H1 (cell line): ENCODE measurements around the gene ECI1. TPM values are rescaled to one million over a fixed set of nuclear protein-coding genes. Genes with fewer than 3 reads are reported as not detected.

Source experiments
- CTCF ChIA-PET: fragments of 300-600 bp; sonication (Branson Sonifier 250); formaldehyde crosslinking; loops from one replicate; lab custom pipeline; 2021; ENCODE audit not compliant: partially characterized antibody; lab: Charles Lee
- POLR2A ChIA-PET: fragments of 300-600 bp; sonication (Branson Sonifier 250); formaldehyde crosslinking; loops from one replicate; lab custom pipeline; 2021; ENCODE audit warnings: inconsistent platforms; ENCODE audit not compliant: partially characterized antibody; lab: Charles Lee
- DNase-seq, 2 experiments: peaks; one replicate each; pipeline versions ENCODE4 v3.0.0 to v3.0.0-alpha.2; 2010 to 2022; ENCODE audit warnings: low spot score in 2 of 2, low read depth in 1 of 2, mixed read lengths in 1 of 2
- FAIRE-seq: peaks from 2 replicates; lab custom pipeline; 2011; peaks lifted over from hg19 to GRCh38; lab: Jason Lieb, UNC
- H2AFZ ChIP-seq: 2 replicates; pipeline ENCODE4 v1.8.1; 2012; ENCODE audit warnings: low read length, inconsistent platforms
- H2AK5ac ChIP-seq: 2 replicates; pipeline ENCODE4 v1.6.1; 2013; ENCODE audit warnings: low read depth, low read length
- H2BK120ac ChIP-seq: replicated peaks from 2 replicates; pipeline ENCODE3; 2013; ENCODE audit warnings: low read depth, low read length, inconsistent platforms
- H2BK12ac ChIP-seq: 2 replicates; pipeline ENCODE4 v1.6.1; 2013; ENCODE audit warnings: low read depth, low read length
- H2BK15ac ChIP-seq: 2 replicates; pipeline ENCODE4 v1.6.1; 2013; ENCODE audit warnings: low read length
- H2BK20ac ChIP-seq: 2 replicates; pipeline ENCODE4 v1.6.1; 2013; ENCODE audit warnings: low read length
- H2BK5ac ChIP-seq: 2 replicates; pipeline ENCODE4 v1.6.1; 2013; ENCODE audit warnings: low read depth, low read length
- H3K14ac ChIP-seq: 2 replicates; pipeline ENCODE4 v1.6.1; 2013; ENCODE audit warnings: inconsistent platforms; ENCODE audit not compliant: insufficient read length
- H3K18ac ChIP-seq: 2 replicates; pipeline ENCODE4 v1.6.1; 2013; ENCODE audit warnings: low read length; ENCODE audit errors: extremely low read depth
- H3K23ac ChIP-seq: 2 replicates; pipeline ENCODE4 v1.6.1; 2013; ENCODE audit warnings: inconsistent platforms; ENCODE audit not compliant: insufficient read length
- H3K23me2 ChIP-seq: 2 replicates; pipeline ENCODE4 v1.6.1; 2013; ENCODE audit warnings: low read depth, low read length
- H3K27ac ChIP-seq: 2 replicates; pipeline ENCODE4 v1.6.1; 2011; ENCODE audit warnings: low read depth, low read length, inconsistent platforms
- H3K27me3 ChIP-seq, 4 experiments: replicated peaks in 1 of 4; 1 replicate in 1 of 4; 2 replicates in 3 of 4; pipeline versions ENCODE4 v1.6.1 to v1.8.1; 2011 to 2013; ENCODE audit warnings: low read length in 3 of 4, mild to moderate bottlenecking in 3 of 4, inconsistent platforms in 2 of 4, mixed read lengths in 2 of 4, moderate library complexity in 1 of 4; ENCODE audit not compliant: control insufficient read depth in 3 of 4, insufficient read depth in 3 of 4; ENCODE audit errors: extremely low read depth in 1 of 4
- H3K36me3 ChIP-seq, 4 experiments: 2 replicates each; pipeline versions ENCODE4 v1.6.1 to v1.8.1; 2011 to 2013; ENCODE audit warnings: mild to moderate bottlenecking in 4 of 4, low read length in 3 of 4, moderate library complexity in 2 of 4, control low read depth in 1 of 4, inconsistent platforms in 1 of 4; ENCODE audit not compliant: insufficient read depth in 4 of 4, control insufficient read depth in 2 of 4
- H3K4ac ChIP-seq: replicated peaks from 2 replicates; pipeline ENCODE3; 2013; ENCODE audit warnings: low read length, low read depth, mixed read lengths, inconsistent platforms; ENCODE audit not compliant: insufficient read length
- H3K4me1 ChIP-seq, 4 experiments: replicated peaks in 1 of 4; 1 replicate in 1 of 4; 2 replicates in 3 of 4; pipeline versions ENCODE4 v1.6.1 to v1.8.1; 2011 to 2013; ENCODE audit warnings: low read length in 3 of 4, inconsistent platforms in 2 of 4, mixed read lengths in 1 of 4; ENCODE audit not compliant: insufficient read depth in 4 of 4, control insufficient read depth in 3 of 4
- H3K4me2 ChIP-seq, 2 experiments: 2 replicates each; pipeline versions ENCODE4 v1.6.1 to v1.8.1; 2011 to 2013; ENCODE audit warnings: low read depth in 2 of 2, low read length in 2 of 2, control low read depth in 1 of 2, inconsistent platforms in 1 of 2, mild to moderate bottlenecking in 1 of 2; ENCODE audit not compliant: insufficient read depth in 1 of 2
- H3K4me3 ChIP-seq, 4 experiments: fragments of 200-600, 300-600 bp in 1 of 4; sonication (generic), shearing (Covaris generic), sonication (Bioruptor Twin) in 1 of 4; 2 replicates each; pipeline versions ENCODE4 v1.5.1 to v1.8.1; 2011 to 2016; ENCODE audit warnings: low read length in 4 of 4, low read depth in 3 of 4, control low read depth in 2 of 4, inconsistent platforms in 2 of 4, mild to moderate bottlenecking in 2 of 4, mixed read lengths in 1 of 4, moderate library complexity in 1 of 4; ENCODE audit not compliant: insufficient read depth in 2 of 4; ENCODE audit errors: extremely low read depth in 1 of 4
- H3K56ac ChIP-seq: replicated peaks from 2 replicates; pipeline ENCODE3; 2013; ENCODE audit warnings: low read depth, mild to moderate bottlenecking, mixed read lengths, low read length, inconsistent platforms; ENCODE audit not compliant: insufficient read length
- H3K79me1 ChIP-seq: 2 replicates; pipeline ENCODE4 v1.6.1; 2013; ENCODE audit warnings: low read depth, low read length, control low read depth
- H3K79me2 ChIP-seq, 2 experiments: 2 replicates each; pipeline versions ENCODE4 v1.6.1 to v1.8.1; 2012 to 2013; ENCODE audit warnings: low read length in 2 of 2, mild to moderate bottlenecking in 2 of 2, inconsistent platforms in 1 of 2; ENCODE audit not compliant: insufficient read depth in 2 of 2, control insufficient read depth in 1 of 2
- H3K9ac ChIP-seq, 4 experiments: replicated peaks in 1 of 4; 1 replicate in 1 of 4; 2 replicates in 3 of 4; pipeline versions ENCODE4 v1.6.1 to v1.8.1; 2011 to 2013; ENCODE audit warnings: low read depth in 3 of 4, low read length in 3 of 4, control low read depth in 2 of 4, mild to moderate bottlenecking in 2 of 4, moderate library complexity in 2 of 4, inconsistent platforms in 1 of 4; ENCODE audit errors: extremely low read depth in 1 of 4
- H3K9me3 ChIP-seq, 2 experiments: 2 replicates each; pipeline versions ENCODE4 v1.6.1 to v1.8.1; 2012 to 2013; ENCODE audit warnings: mild to moderate bottlenecking in 2 of 2, moderate library complexity in 2 of 2, control low read depth in 1 of 2, inconsistent platforms in 1 of 2, low read depth in 1 of 2, low read length in 1 of 2, mixed read lengths in 1 of 2; ENCODE audit not compliant: insufficient read depth in 2 of 2
- H4K20me1 ChIP-seq, 2 experiments: replicated peaks in 1 of 2; 2 replicates each; pipeline versions ENCODE3 to v1.8.1; 2011 to 2013; ENCODE audit warnings: inconsistent platforms in 2 of 2, low read length in 2 of 2, mild to moderate bottlenecking in 1 of 2; ENCODE audit not compliant: insufficient read depth in 2 of 2, control insufficient read depth in 1 of 2
- H4K5ac ChIP-seq: 2 replicates; pipeline ENCODE4 v1.6.1; 2013; ENCODE audit warnings: low read length, low read depth, mixed read lengths, inconsistent platforms; ENCODE audit not compliant: insufficient read length
- H4K8ac ChIP-seq: 2 replicates; pipeline ENCODE4 v1.8.0; 2013; ENCODE audit warnings: mild to moderate bottlenecking, moderate library complexity, low read length, inconsistent platforms; ENCODE audit not compliant: insufficient read depth; ENCODE audit errors: extremely low read depth
- H4K91ac ChIP-seq: replicated peaks from 2 replicates; pipeline ENCODE3; 2013; ENCODE audit warnings: low read length, mixed read lengths, inconsistent platforms; ENCODE audit not compliant: insufficient read length
- EGR1 ChIP-seq: IDR thresholded peaks from 2 replicates; pipeline ENCODE4 v1.6.1; 2011; ENCODE audit warnings: low read depth, low read length, borderline replicate concordance
- HDAC6 ChIP-seq: IDR thresholded peaks from one replicate; pipeline ENCODE4 v1.7.1; 2012; ENCODE audit warnings: low read depth, mild to moderate bottlenecking, inconsistent platforms, low read length, moderate library complexity
- RAD21 ChIP-seq, 2 experiments: IDR thresholded peaks in 1 of 2; conservative IDR thresholded peaks in 1 of 2; 2 replicates each; pipeline ENCODE4 v1.6.1; 2011; ENCODE audit warnings: low read depth in 2 of 2, low read length in 2 of 2, improper control_type of control experiment in 1 of 2, inconsistent platforms in 1 of 2, mild to moderate bottlenecking in 1 of 2, moderate library complexity in 1 of 2
- RXRA ChIP-seq: IDR thresholded peaks from 2 replicates; pipeline ENCODE4 v1.6.1; 2011; ENCODE audit warnings: low read depth, mild to moderate bottlenecking, low read length, moderate library complexity; ENCODE audit not compliant: insufficient read depth
- SIN3A ChIP-seq, 2 experiments: IDR thresholded peaks in 1 of 2; conservative IDR thresholded peaks in 1 of 2; 2 replicates each; pipeline ENCODE4 v1.6.1; 2011 to 2012; ENCODE audit warnings: low read length in 2 of 2, improper control_type of control experiment in 1 of 2, low read depth in 1 of 2, mild to moderate bottlenecking in 1 of 2
- WGBS, 2 experiments: shearing (Covaris generic) in 1 of 2; methylation state at CpG; one replicate each; pipeline versions ENCODE4 v1.1.6 to v1.1.7; 2013 to 2015; ENCODE audit warnings: low lambda C conversion rate in 2 of 2, mixed read lengths in 2 of 2, inconsistent platforms in 1 of 2, low coverage in 1 of 2, missing lambda C conversion rate in 1 of 2; ENCODE audit not compliant: insufficient replicate concordance in 2 of 2, insufficient coverage in 1 of 2, insufficient read length in 1 of 2; ENCODE audit errors: extremely low coverage in 1 of 2, missing lambda C conversion rate in 1 of 2; 5-methylcytosine and 5-hydroxymethylcytosine counted together
- polyA plus RNA-seq, 7 experiments: library from polyadenylated mRNA; depleted of rRNA in 3 of 7; stranded (reverse) in 5 of 7; unstranded in 2 of 7; fragments of >200 nt in 5 of 7; fragments of 200-250 nt in 2 of 7; gene quantifications; 1 replicate in 5 of 7; 2 replicates in 1 of 7; 4 replicates in 1 of 7; pipeline versions ENCODE4 v1.2.1 to v1.2.3, GENCODE V29; 2011 to 2013; ENCODE audit warnings: missing spikeins in 2 of 7, mixed read lengths in 2 of 7
- total RNA-seq: library from RNA; stranded (reverse); fragmentation: NEBNext Ultra II Directional; extraction: Animal tissue kit (Norgen Biotek cat#: 25700); gene quantifications from 2 replicates; pipeline ENCODE4 v1.2.1, GENCODE V29; 2021
- TF ChIP-seq, protein P1 (sequence below), 3 experiments: IDR thresholded peaks; 1 replicate in 2 of 3; 2 replicates in 1 of 3; pipeline versions ENCODE4 v1.5.1 to v1.6.1; 2011; ENCODE audit warnings: low read length in 3 of 3, mild to moderate bottlenecking in 3 of 3, inconsistent platforms in 2 of 3, low read depth in 1 of 3, moderate library complexity in 1 of 3; ENCODE audit not compliant: insufficient read depth in 1 of 3; ENCODE audit errors: control extremely low read depth in 1 of 3

ECI1 gene
- total and polyA plus RNA-seq, 2 of the 8 experiments (the other 6 are each of a cell fraction or from before 2014, with no cell fraction given) = 79.5 to 151 TPM

DNA sequence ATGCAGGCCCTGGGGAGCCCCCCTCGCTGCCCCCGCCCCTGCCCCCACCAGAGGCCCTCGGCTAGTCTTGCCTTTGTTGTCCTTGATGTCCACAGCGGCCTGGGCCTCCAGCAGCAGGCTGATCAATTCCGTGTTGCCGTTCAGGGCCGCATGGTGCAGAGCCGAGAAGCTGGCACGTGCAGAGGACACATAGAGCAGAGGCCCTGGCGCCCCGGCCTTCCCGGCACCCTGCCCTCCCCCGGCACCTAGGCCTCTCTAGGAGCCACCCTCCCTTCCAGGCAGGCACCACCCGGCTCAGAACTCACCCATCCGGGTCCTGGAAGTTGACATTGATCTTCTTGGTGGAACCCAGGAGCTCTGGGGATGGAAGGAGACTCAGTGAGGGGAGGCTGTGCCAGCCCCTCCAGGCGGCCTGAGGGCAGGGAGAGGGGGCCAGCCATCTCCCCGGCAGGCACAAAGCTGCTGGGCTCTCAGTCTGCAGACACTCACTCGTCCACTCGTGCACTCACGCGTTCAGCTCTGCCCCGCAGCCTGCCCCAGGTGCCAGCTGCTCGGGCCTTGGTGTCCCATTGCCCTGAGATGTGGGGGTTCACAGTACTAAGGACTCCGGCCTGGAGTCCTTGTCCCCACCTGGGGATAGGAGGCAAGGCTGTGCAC is 61.3 kb downstream of the ECI1 start:
- no peaks in the 10 kb centered on the region for H3K36me3 ChIP-seq
- ChIA-PET POLR2A (interaction anchor here (0.6 to 2.4 kb wide), 8 partner anchors 8 to 197 kb away, joined by 3 to 12 read pairs (median 4); partner anchors contain the start of genes ECI1 and TRAF7), CTCF (interaction anchor here (0.7 to 1.9 kb wide), 3 partner anchors 21 to 49 kb away, joined by 3 to 4 read pairs (median 3); no protein-coding TSS in a partner anchor)
- H2BK5ac ChIP-seq = no peak overlapping the region
- H3K4ac ChIP-seq = no peak overlapping the region
- peaks cover 4 to 11% of the 10 kb centered on the region in 2 experiments for H4K20me1 ChIP-seq
- no peaks in the 10 kb centered on the region for H3K79me2 ChIP-seq
- H3K4me3 ChIP-seq = no peak overlapping the region
- no peak overlapping the region for H3K9ac ChIP-seq
- no peak overlapping the region for H3K4me2 ChIP-seq
- peaks cover 0 to under 1% (median 0%) of the 10 kb centered on the region in 4 experiments; a peak in 2 of 7 replicates for H3K27me3 ChIP-seq
- H3K56ac ChIP-seq = no peak overlapping the region
- H3K79me1 ChIP-seq = no peaks in the 10 kb centered on the region
- H2AFZ ChIP-seq = no peak overlapping the region
- H4K8ac ChIP-seq = no peak overlapping the region
- WGBS, 2 experiments = 94% methylated on average over 20 of the region's 24 CpGs; no CpG with 5 or more reads in 1 of the 2 experiments
- H2BK20ac ChIP-seq = no peak overlapping the region
- DNase-seq = no peak
- no peak overlapping the region for H2AK5ac ChIP-seq
- no peak for FAIRE-seq
- H4K5ac ChIP-seq = no peak overlapping the region
- peaks cover 0 to 2% (median under 1%) of the 10 kb centered on the region in 4 experiments; a peak in 3 of 7 replicates for H3K4me1 ChIP-seq
- H3K23ac ChIP-seq = no peak overlapping the region
- no peaks in the 10 kb centered on the region; the same call in 1 of the 2 replicates for H3K23me2 ChIP-seq
- no peak overlapping the region for H2BK120ac ChIP-seq
- H3K27ac ChIP-seq = no peak overlapping the region
- no peak overlapping the region for H4K91ac ChIP-seq
- no peak overlapping the region for H2BK12ac ChIP-seq
- H3K14ac ChIP-seq = no peak overlapping the region
- no peak overlapping the region for H2BK15ac ChIP-seq
- TF ChIP-seq, protein P1, sequence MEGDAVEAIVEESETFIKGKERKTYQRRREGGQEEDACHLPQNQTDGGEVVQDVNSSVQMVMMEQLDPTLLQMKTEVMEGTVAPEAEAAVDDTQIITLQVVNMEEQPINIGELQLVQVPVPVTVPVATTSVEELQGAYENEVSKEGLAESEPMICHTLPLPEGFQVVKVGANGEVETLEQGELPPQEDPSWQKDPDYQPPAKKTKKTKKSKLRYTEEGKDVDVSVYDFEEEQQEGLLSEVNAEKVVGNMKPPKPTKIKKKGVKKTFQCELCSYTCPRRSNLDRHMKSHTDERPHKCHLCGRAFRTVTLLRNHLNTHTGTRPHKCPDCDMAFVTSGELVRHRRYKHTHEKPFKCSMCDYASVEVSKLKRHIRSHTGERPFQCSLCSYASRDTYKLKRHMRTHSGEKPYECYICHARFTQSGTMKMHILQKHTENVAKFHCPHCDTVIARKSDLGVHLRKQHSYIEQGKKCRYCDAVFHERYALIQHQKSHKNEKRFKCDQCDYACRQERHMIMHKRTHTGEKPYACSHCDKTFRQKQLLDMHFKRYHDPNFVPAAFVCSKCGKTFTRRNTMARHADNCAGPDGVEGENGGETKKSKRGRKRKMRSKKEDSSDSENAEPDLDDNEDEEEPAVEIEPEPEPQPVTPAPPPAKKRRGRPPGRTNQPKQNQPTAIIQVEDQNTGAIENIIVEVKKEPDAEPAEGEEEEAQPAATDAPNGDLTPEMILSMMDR (IDR thresholded peaks at IDR 0.05; ENCODE audit: control extremely low read depth in 1 of 3, insufficient read depth in 1 of 3, low read depth in 1 of 3, low read length in 3 of 3) = no peak
- no peak for TF ChIP-seq SIN3A (conservative IDR thresholded peaks at IDR 0.05 in 1 of 2, IDR thresholded peaks at IDR 0.05 in 1 of 2; ENCODE audit: low read depth in 1 of 2, low read length in 2 of 2)
- TF ChIP-seq RXRA = no peak
- TF ChIP-seq HDAC6 = no peak
- no peak for TF ChIP-seq EGR1
- no peak for TF ChIP-seq RAD21 (IDR thresholded peaks at IDR 0.05 in 1 of 2, conservative IDR thresholded peaks at IDR 0.05 in 1 of 2; ENCODE audit: low read depth in 2 of 2, low read length in 2 of 2)
- H3K18ac ChIP-seq = no peak overlapping the region
- H3K9me3 ChIP-seq = no peaks in the 10 kb centered on the region
